Hematopoietic multipotent progenitor cell treated with erythropoietin and hydrocortisone succinate and interleukin-3 and kit ligand, for 6 days (in vitro differentiated cells): Measurements from ENCODE around the gene GRAP.

Experiments used
- DNase-seq: peaks from one replicate; pipeline ENCODE4 v3.0.0-alpha.2; 2015

Gene GRAP

GRCh38 chr17:19017804-19018599 is 28.8 kb downstream of the GRAP start:
- peak; percentile 17 for DNase-seq

GRCh38 chr17:19017401-19017800 is 29.4 kb downstream of the GRAP start:
- DNase-seq, result no peak

GRCh38 chr17:19016881-19017280 is 29.9 kb downstream of the GRAP start:
- no peak for DNase-seq

- DNase-seq, result no peak
Observed at GRCh38 chr17:19016297-19016696, 30.5 kb downstream of the GRAP start.

DNA sequence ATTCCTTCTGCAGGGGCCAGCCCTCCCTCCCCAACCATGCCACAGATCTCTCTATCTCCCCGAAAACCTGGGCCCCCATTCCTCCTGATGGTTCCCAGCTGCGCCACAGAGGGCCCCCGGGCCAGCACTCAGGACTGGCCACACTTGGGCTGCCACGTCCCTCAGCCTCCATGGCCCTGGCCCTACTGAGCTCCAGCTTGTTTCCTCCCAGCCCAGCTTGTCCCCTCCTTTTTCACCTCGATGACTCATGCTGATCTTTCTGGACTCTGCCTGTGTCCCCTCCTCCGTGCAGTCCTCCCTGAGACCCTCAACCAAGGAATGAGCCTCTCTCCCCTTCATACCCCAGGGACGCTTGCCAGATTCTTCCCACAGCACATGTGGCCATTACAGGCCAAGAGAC is 31.3 kb downstream of the GRAP start:
- DNase-seq, result no peak

- no peak for DNase-seq
Observed at GRCh38 chr17:19014628-19015215, 32.0 kb downstream of the GRAP start.

GRCh38 chr17:19013806-19014627 is 32.7 kb downstream of the GRAP start:
- no peak for DNase-seq

- no peak for DNase-seq
Observed at GRCh38 chr17:19013226-19013625, 33.5 kb downstream of the GRAP start.

- no peak for DNase-seq
Observed at GRCh38 chr17:19012171-19013080, 34.3 kb downstream of the GRAP start.

- no peak for DNase-seq
Observed at GRCh38 chr17:19011581-19011980, 35.2 kb downstream of the GRAP start.

- no peak for DNase-seq
Observed at GRCh38 chr17:19010729-19011505, 35.8 kb downstream of the GRAP start.

DNA sequence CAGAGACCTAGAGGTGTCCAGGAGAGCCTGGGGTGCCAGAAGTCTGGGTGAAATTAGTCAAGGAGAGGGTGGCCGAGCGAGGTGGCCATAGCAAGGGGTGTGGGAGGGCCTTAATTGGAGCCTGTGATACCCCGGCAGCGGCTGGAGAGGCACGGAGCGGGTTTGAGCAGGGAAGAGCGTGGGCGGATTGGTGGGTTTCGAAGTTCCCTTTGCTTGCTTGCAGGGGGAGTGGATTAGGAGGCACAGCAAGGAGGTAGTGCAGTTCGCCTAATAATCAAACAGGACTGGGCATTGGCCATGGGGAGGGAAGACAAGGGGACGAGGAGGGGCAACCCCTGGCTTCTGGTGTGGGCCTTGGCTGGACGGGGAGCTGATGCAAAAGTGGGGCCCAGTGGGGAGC is 36.8 kb downstream of the GRAP start:
- DNase-seq, result no peak

- DNase-seq, result no peak
Observed at GRCh38 chr17:19006698-19007097, 40.1 kb downstream of the GRAP start.

DNA sequence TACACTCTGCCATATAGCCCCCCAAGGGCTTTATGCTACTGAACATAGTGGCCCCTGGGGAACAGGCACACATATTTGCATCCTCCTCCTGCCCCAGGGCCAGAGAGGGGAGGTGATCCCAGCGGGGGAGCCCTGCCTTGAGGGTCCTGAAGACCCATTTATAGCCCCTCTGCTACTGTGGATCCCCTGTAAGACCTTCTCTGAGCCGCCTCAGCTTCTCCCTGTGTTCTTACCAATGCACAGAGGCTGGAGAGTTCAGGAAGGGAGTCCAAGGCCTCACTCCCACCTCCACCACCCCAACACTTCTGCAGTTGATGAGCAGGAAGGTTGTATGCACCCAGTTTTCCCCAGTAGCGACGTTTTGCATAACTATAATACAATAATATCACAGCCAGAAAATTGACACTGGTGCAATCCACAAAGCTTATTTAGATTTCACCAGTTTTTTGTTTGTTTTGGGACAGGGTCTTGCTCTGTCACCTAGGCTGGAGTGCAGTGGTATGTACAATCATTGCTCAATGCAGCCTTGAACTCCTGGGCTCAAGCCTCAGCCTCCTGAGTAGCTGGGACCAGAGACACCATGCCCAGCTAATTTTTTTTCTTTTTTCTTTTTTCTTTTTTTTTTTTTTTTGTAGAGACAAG is 40.8 kb downstream of the GRAP start:
- no peak for DNase-seq

DNA sequence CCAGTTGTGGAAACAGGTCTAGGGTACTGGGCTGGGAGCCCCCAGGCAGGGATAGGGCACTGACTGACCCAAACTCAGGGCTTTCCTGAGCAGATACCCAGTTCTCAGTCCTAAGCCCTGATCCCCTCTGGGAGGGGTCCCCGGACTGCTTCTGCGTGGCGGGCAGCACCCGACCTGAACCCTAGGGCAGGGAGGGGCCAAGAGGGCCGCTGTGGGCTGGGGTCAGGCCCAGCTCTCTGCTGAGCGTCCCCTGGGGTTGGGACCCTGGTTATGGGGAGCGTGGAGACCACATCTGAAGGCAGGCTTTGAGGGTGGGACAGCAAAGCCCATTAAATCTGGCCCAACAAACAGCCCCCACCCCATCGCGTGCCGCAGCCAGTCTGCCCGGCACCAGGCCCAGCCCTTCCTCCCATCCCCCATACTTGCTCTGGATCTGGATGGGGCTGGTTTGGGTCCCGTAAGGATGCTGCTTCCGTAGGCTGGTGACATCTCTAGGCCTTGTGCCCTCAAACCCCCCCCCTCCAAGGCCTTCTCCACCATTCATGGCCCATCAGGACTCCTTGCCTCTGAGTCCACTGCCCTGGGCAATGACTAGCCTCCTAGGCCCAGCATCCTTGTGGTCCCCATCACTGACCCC is 41.5 kb downstream of the GRAP start:
- no peak for DNase-seq

GRCh38 chr17:19004421-19005136 is 42.2 kb downstream of the GRAP start, which contains the start of gene FAM83G:
TSS of gene FAM83G (minus strand) at chr17:19004764. CDS start at chr17:19004041, 723 bp downstream.
- peak; percentile 76 for DNase-seq

DNA sequence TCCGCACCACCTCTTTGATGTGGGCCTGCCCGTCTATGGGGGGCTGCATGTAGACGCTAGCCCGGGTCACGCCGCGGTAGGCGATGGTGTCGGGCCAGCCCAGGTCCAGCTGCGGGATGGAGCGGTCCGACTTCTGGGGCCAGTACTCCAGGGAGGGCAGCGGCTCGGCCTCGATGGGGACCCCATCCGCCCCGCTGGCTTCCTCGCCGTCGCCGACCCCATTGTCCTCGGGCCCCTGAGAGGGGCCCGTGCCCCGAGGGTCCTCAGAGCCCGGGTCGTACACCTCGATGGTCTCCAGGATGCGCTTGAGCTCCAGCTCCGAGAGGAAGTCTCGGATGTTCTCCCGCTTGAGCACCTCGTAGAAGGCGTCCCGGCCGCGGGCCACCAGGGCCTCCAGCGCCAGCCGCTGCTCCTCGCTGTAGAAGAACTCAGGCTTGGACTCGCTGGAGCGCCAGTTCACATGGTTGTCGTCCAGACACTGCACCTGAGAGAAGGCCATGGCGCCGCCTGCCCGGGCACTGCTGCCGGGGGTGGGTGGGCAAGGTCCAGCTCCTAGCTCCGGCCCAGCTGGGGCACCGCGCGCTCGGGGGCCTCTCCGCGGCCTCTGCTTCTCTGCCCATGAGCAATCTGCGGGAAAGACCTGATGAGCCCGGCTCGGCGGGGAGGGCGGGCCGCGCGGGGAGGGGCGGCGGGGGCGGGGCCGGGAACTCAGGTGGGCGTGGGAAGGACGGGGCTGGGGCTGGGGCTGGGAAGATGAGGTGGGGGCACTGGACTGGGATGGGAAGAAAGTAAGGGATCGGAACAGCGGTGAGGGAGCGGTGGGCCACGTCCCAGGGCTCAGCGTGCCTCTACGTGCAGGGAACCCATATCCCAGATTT is 43.0 kb downstream of the GRAP start:
- DNase-seq, result peak; percentile 44

DNA sequence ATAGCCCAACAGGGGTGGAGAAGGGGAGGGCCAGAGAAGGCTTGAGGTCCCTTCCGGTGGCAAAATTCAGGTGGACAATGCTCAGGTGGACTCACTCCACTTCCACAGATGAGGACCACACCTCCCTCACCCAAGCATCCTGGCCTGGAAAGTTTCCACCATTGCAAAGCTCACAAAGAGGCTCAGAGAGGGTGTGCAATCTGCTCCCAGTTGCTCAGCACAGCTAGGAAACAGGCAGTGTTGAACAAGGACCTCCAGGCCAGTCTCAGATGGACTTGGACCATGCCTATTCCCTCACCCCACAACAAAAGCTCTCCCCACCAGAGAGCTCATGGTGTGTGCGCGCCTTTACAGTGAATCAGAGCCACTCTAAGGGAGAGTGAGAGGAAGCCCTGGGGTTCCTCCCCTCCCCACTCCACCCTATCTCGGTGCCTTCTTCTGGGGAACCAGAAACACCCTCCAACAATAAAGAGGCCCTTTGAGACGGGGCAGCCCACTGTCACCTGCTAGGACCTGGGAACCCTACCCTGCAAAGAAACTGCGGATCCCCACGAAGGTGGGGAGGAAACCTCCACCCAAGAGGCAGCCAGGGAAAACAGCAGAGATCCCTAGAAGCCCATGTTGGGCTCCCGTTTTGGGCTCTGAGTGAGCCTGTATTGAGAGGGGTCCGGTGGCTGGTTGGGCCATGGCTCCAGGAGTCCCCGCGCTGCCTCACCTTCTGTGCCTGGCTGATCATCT is 43.8 kb downstream of the GRAP start:
- peak; percentile 13 for DNase-seq
